ENCODE data around the gene PSPN. TPM values are rescaled to one million over a fixed set of nuclear protein-coding genes. Genes with fewer than 3 reads are reported as not detected.
A peak's percentile ranks its signal among the peaks of the same experiment; 100 is the strongest.
"Not testable (repeated sequence)": the region's sequence is repeated elsewhere in the genome, so short reads cannot be mapped to it uniquely, and the experiment has no call there.

Gene PSPN
- polyA plus RNA-seq, 1 experiment = 0.41 TPM

DNA sequence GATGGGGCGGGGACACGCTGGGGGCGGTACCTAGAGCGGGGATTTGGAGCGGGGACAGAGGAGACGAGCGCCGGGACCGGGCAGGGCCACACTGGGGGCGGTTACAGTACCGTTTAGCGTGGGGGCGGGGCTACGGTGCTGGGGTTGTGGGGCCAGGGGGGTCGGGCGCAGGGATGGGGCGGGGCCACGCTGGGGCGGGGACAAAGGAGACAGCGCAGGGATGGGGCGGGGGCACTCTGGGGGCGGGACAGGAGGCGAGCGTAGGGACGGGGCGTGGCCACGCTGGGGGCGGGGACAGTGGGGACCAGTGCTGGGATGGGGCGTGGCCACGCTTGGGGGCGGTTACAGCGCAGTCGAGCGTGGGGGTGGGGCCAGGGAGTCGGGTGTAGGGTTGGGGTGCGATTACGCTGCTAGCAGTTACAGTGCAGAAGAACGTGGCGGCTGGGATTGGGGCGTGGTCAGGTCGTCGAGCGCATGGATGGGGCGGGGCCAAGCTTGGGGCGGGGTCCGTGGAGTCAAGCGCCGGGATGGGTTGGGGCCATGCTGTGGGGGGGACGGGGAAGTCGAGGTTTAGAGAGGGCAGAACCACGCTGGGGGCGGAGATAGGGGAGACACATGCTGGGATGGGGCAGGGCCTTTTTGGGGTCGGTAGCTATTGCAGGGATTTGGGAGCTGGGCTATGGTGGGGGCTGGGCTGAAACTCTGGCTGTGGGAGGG is 2.5 kb downstream of the PSPN start:
- TF ChIP-seq, protein P1, sequence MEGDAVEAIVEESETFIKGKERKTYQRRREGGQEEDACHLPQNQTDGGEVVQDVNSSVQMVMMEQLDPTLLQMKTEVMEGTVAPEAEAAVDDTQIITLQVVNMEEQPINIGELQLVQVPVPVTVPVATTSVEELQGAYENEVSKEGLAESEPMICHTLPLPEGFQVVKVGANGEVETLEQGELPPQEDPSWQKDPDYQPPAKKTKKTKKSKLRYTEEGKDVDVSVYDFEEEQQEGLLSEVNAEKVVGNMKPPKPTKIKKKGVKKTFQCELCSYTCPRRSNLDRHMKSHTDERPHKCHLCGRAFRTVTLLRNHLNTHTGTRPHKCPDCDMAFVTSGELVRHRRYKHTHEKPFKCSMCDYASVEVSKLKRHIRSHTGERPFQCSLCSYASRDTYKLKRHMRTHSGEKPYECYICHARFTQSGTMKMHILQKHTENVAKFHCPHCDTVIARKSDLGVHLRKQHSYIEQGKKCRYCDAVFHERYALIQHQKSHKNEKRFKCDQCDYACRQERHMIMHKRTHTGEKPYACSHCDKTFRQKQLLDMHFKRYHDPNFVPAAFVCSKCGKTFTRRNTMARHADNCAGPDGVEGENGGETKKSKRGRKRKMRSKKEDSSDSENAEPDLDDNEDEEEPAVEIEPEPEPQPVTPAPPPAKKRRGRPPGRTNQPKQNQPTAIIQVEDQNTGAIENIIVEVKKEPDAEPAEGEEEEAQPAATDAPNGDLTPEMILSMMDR (IDR thresholded peaks at IDR 0.05; ENCODE audit: low read depth, low read length) = no peak
- Histone ChIP-seq H3K4me3 (ENCODE audit: low read depth, low read length) (peak overlapping the region; percentile 77), H3K9me3 (ENCODE audit: control insufficient read depth, insufficient read depth, low read length) (peaks cover 3% of the 10 kb centered on the region; the same call in 1 of the 2 replicates), H3K27ac (ENCODE audit: low read depth, low read length) (peak overlapping the region; percentile 93), H3K27me3 (ENCODE audit: control insufficient read depth, insufficient read depth, low read length) (no peaks in the 10 kb centered on the region)
- ChIA-PET POLR2A (interaction anchor here (0.5 to 2.0 kb wide), 6 partner anchors 12 to 1542 kb away, joined by 3 to 15 read pairs (median 6); partner anchors contain the start of genes CLPP, GTF2F1 and KHSRP), CTCF (interaction anchor here (0.5 to 1.0 kb wide), 2 partner anchors 19 to 154 kb away, joined by 3 read pairs; no protein-coding TSS in a partner anchor)
- peak; percentile 98 for DNase-seq (ENCODE audit: low read depth, low spot score)

DNA sequence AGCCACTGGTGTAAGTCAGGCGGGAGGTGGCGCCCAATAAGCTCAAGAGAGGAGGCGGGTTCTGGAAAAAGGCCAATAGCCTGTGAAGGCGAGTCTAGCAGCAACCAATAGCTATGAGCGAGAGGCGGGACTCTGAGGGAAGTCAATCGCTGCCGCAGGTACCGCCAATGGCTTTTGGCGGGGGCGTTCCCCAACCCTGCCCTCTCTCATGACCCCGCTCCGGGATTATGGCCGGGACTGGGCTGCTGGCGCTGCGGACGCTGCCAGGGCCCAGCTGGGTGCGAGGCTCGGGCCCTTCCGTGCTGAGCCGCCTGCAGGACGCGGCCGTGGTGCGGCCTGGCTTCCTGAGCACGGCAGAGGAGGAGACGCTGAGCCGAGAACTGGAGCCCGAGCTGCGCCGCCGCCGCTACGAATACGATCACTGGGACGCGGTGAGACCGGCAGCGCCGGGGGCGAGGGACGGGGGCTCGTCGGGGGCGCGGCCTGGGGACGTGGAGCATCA is 3.1 kb downstream of the PSPN start, which contains the start of gene ALKBH7:
Gene ALKBH7, plus strand, starts transcription at position 201 of the 502 bp plus-strand sequence. Its CDS starts 27 bp downstream, at position 228.
- Histone ChIP-seq H3K4me3 (ENCODE audit: low read depth, low read length) (peak within 1 kb of the TSS; percentile 77), H3K9me3 (ENCODE audit: control insufficient read depth, insufficient read depth, low read length) (peaks cover 3% of the 10 kb centered on the region; the same call in 1 of the 2 replicates), H3K27me3 (ENCODE audit: control insufficient read depth, insufficient read depth, low read length) (no peaks in the 10 kb centered on the region), H3K27ac (ENCODE audit: low read depth, low read length) (peak within 1 kb of the TSS; percentile 93)
- TF ChIP-seq, protein P1 (IDR thresholded peaks at IDR 0.05; ENCODE audit: low read depth, low read length) = no peak
- CTCF ChIA-PET = interaction anchor here (0.5 to 1.0 kb wide), 3 partner anchors 14 to 154 kb away, joined by 3 to 4 read pairs (median 3); no protein-coding TSS in a partner anchor
- POLR2A ChIA-PET = interaction anchor here (0.5 to 2.0 kb wide), 10 partner anchors 10 to 1542 kb away, joined by 3 to 15 read pairs (median 6); partner anchors contain the start of genes CLPP, GTF2F1 and KHSRP
- DNase-seq (ENCODE audit: low read depth, low spot score) = peak; percentile 100

DNA sequence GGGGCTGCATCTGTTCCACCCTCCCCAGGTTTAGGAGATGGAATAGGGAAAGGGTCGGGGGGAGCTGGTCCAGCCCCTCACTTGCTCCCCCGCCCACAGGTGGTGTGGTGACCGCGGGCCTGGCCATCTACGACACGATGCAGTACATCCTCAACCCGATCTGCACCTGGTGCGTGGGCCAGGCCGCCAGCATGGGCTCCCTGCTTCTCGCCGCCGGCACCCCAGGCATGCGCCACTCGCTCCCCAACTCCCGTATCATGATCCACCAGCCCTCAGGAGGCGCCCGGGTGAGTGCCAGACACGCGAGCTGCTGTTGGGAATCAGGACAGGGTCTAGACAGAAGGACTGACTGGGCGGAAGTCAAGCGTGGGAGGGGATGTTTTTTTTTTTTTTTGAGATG is 11.4 kb downstream of the PSPN start:
- TF ChIP-seq, protein P1 (IDR thresholded peaks at IDR 0.05; ENCODE audit: low read depth, low read length) = no peak
- no peak for DNase-seq (ENCODE audit: low read depth, low spot score)
- Histone ChIP-seq H3K9me3 (ENCODE audit: control insufficient read depth, insufficient read depth, low read length) (no peaks in the 10 kb centered on the region; the same call in 1 of the 2 replicates), H3K27me3 (ENCODE audit: control insufficient read depth, insufficient read depth, low read length) (no peaks in the 10 kb centered on the region), H3K27ac (ENCODE audit: low read depth, low read length) (no peak overlapping the region), H3K4me3 (ENCODE audit: low read depth, low read length) (no peak overlapping the region)
- ChIA-PET POLR2A (no interaction called here), CTCF (interaction anchor here (0.6 kb wide), 1 partner anchor 396 kb away, joined by 3 read pairs; no protein-coding TSS in a partner anchor)

DNA sequence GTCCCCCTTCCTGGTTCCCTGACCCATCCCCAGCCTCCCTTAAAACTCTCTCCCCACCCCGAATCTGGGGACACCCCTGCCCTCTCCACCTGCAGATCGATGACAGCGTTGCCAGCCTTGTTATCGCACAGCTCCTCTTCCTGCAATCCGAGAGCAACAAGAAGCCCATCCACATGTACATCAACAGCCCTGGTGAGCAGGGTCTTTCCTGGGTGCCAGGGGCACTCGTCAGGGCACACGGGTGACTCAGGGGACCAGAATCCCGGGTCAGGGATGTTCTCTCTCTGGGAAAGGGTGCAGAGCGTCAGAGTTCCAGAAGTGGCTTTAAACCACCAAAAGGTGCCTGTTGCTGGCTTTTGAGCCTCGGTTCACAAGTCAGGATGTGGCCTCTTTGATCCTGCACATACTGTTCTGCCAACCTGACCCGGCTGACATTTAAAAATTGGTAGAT is 13.4 kb downstream of the PSPN start:
- no peak for DNase-seq (ENCODE audit: low read depth, low spot score)
- TF ChIP-seq, protein P1 (IDR thresholded peaks at IDR 0.05; ENCODE audit: low read depth, low read length) = no peak
- ChIA-PET POLR2A (no interaction called here), CTCF (no interaction called here)
- H3K27ac ChIP-seq (ENCODE audit: low read depth, low read length) = no peak overlapping the region
- no peaks in the 10 kb centered on the region; the same call in 1 of the 2 replicates for H3K9me3 ChIP-seq (ENCODE audit: control insufficient read depth, insufficient read depth, low read length)
- peak overlapping the region; percentile 75 for H3K4me3 ChIP-seq (ENCODE audit: low read depth, low read length)
- H3K27me3 ChIP-seq (ENCODE audit: control insufficient read depth, insufficient read depth, low read length) = no peaks in the 10 kb centered on the region

DNA sequence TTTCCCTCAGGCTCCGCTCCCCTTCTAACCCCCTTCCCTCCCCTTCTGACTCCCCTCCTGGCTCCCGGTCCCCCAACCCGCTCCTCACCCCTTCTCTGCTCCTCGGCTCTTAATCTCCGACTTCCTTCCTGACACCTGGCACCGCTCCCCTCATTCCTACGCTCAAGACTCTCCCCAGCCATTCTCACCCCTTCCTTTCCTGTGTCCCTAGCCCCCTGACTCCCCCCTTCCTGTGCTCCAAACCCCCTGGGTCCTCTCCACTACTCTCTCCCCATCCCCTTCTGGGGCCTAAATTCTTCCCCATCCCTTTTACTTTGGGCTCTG is 13.7 kb downstream of the PSPN start:
- Histone ChIP-seq H3K4me3 (ENCODE audit: low read depth, low read length) (peak overlapping the region; percentile 75), H3K9me3 (ENCODE audit: control insufficient read depth, insufficient read depth, low read length) (no peaks in the 10 kb centered on the region; the same call in 1 of the 2 replicates), H3K27me3 (ENCODE audit: control insufficient read depth, insufficient read depth, low read length) (no peaks in the 10 kb centered on the region), H3K27ac (ENCODE audit: low read depth, low read length) (peak overlapping the region; percentile 11)
- CTCF ChIA-PET = no interaction called here
- TF ChIP-seq, protein P1 (IDR thresholded peaks at IDR 0.05; ENCODE audit: low read depth, low read length) = no peak
- DNase-seq (ENCODE audit: low read depth, low spot score) = no peak
- POLR2A ChIA-PET = no interaction called here

DNA sequence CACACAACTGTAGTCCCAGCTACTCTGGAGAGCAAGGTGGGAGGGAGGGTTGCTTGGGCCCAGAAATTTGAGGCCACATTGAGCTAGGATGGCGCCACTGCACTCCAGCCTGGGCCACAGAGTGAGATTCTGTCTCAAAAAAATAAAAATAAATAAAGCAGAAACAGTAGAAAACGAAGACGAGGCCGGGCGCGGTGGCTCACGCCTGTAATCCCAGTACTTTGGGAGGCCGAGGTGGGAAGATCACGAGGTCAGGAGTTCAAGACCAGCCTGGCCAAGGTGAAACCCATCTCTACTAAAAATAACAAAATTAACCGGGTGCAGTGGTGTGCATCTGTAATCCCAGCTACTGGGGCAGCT is 14.9 kb downstream of the PSPN start:
- not testable (repeated sequence) for H3K27me3 ChIP-seq (ENCODE audit: control insufficient read depth, insufficient read depth, low read length); H3K9me3 ChIP-seq (ENCODE audit: control insufficient read depth, insufficient read depth, low read length); DNase-seq (ENCODE audit: low read depth, low spot score); H3K27ac ChIP-seq (ENCODE audit: low read depth, low read length)
- H3K4me3 ChIP-seq (ENCODE audit: low read depth, low read length) = peak overlapping the region; percentile 75
- ChIA-PET CTCF (interaction anchor here (0.6 to 2.4 kb wide), 3 partner anchors 89 to 160 kb away, joined by 3 to 11 read pairs (median 4); no protein-coding TSS in a partner anchor), POLR2A (interaction anchor here (0.6 to 0.8 kb wide), 6 partner anchors 10 to 936 kb away, joined by 3 to 11 read pairs (median 4); partner anchors contain the start of gene ALKBH7)

DNA sequence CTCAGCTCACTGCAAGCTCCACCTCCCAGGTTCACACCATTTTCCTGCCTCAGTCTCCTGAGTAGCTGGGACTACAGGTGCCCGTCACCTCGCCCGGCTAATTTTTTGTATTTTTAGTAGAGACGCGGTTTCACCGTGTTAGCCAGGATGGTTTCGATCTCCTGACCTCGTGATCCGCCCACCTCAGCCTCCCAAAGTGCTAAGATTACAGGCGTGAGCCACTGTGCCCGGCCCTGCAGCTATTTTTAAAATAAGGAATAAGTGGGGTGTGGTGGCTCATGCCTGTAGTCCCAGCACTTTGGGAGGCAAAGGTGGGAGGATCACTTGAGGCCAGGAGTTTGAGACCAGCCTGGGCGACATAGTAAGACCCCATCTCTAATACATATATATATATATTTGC is 15.3 kb downstream of the PSPN start:
- not testable (repeated sequence) for DNase-seq (ENCODE audit: low read depth, low spot score); H3K4me3 ChIP-seq (ENCODE audit: low read depth, low read length); H3K9me3 ChIP-seq (ENCODE audit: control insufficient read depth, insufficient read depth, low read length); H3K27ac ChIP-seq (ENCODE audit: low read depth, low read length); H3K27me3 ChIP-seq (ENCODE audit: control insufficient read depth, insufficient read depth, low read length)
- POLR2A ChIA-PET = interaction anchor here (0.6 to 0.7 kb wide), 2 partner anchors 12 to 937 kb away, joined by 3 to 5 read pairs; partner anchors contain the start of gene ALKBH7
- CTCF ChIA-PET = interaction anchor here (0.9 to 2.4 kb wide), 2 partner anchors 142 to 312 kb away, joined by 3 to 11 read pairs; no protein-coding TSS in a partner anchor

All from AG04450 (cell line).